H1 (cell line): Measurements from ENCODE around the gene OR9A2. TPM values are rescaled to one million over a fixed set of nuclear protein-coding genes. Genes with fewer than 3 reads are reported as not detected.

ENCODE experiments used
- CTCF ChIA-PET: fragments of 300-600 bp; sonication (Branson Sonifier 250); formaldehyde crosslinking; loops from one replicate; lab custom pipeline; 2021; ENCODE audit not compliant: partially characterized antibody; lab: Charles Lee
- POLR2A ChIA-PET: fragments of 300-600 bp; sonication (Branson Sonifier 250); formaldehyde crosslinking; loops from one replicate; lab custom pipeline; 2021; ENCODE audit warnings: inconsistent platforms; ENCODE audit not compliant: partially characterized antibody; lab: Charles Lee
- DNase-seq, 2 experiments: peaks; one replicate each; pipeline versions ENCODE4 v3.0.0 to v3.0.0-alpha.2; 2010 to 2022; ENCODE audit warnings: low spot score in 2 of 2, low read depth in 1 of 2, mixed read lengths in 1 of 2
- FAIRE-seq: peaks from 2 replicates; lab custom pipeline; 2011; peaks lifted over from hg19 to GRCh38; lab: Jason Lieb, UNC
- H2AFZ ChIP-seq: 2 replicates; pipeline ENCODE4 v1.8.1; 2012; ENCODE audit warnings: low read length, inconsistent platforms
- H2AK5ac ChIP-seq: 2 replicates; pipeline ENCODE4 v1.6.1; 2013; ENCODE audit warnings: low read depth, low read length
- H2BK120ac ChIP-seq: replicated peaks from 2 replicates; pipeline ENCODE3; 2013; ENCODE audit warnings: low read depth, low read length, inconsistent platforms
- H2BK12ac ChIP-seq: 2 replicates; pipeline ENCODE4 v1.6.1; 2013; ENCODE audit warnings: low read depth, low read length
- H2BK15ac ChIP-seq: 2 replicates; pipeline ENCODE4 v1.6.1; 2013; ENCODE audit warnings: low read length
- H2BK20ac ChIP-seq: 2 replicates; pipeline ENCODE4 v1.6.1; 2013; ENCODE audit warnings: low read length
- H2BK5ac ChIP-seq: 2 replicates; pipeline ENCODE4 v1.6.1; 2013; ENCODE audit warnings: low read depth, low read length
- H3K14ac ChIP-seq: 2 replicates; pipeline ENCODE4 v1.6.1; 2013; ENCODE audit warnings: inconsistent platforms; ENCODE audit not compliant: insufficient read length
- H3K18ac ChIP-seq: 2 replicates; pipeline ENCODE4 v1.6.1; 2013; ENCODE audit warnings: low read length; ENCODE audit errors: extremely low read depth
- H3K23ac ChIP-seq: 2 replicates; pipeline ENCODE4 v1.6.1; 2013; ENCODE audit warnings: inconsistent platforms; ENCODE audit not compliant: insufficient read length
- H3K23me2 ChIP-seq: 2 replicates; pipeline ENCODE4 v1.6.1; 2013; ENCODE audit warnings: low read depth, low read length
- H3K27ac ChIP-seq: 2 replicates; pipeline ENCODE4 v1.6.1; 2011; ENCODE audit warnings: low read depth, low read length, inconsistent platforms
- H3K27me3 ChIP-seq, 4 experiments: replicated peaks in 1 of 4; 1 replicate in 1 of 4; 2 replicates in 3 of 4; pipeline versions ENCODE4 v1.6.1 to v1.8.1; 2011 to 2013; ENCODE audit warnings: low read length in 3 of 4, mild to moderate bottlenecking in 3 of 4, inconsistent platforms in 2 of 4, mixed read lengths in 2 of 4, moderate library complexity in 1 of 4; ENCODE audit not compliant: control insufficient read depth in 3 of 4, insufficient read depth in 3 of 4; ENCODE audit errors: extremely low read depth in 1 of 4
- H3K36me3 ChIP-seq, 4 experiments: 2 replicates each; pipeline versions ENCODE4 v1.6.1 to v1.8.1; 2011 to 2013; ENCODE audit warnings: mild to moderate bottlenecking in 4 of 4, low read length in 3 of 4, moderate library complexity in 2 of 4, control low read depth in 1 of 4, inconsistent platforms in 1 of 4; ENCODE audit not compliant: insufficient read depth in 4 of 4, control insufficient read depth in 2 of 4
- H3K4ac ChIP-seq: replicated peaks from 2 replicates; pipeline ENCODE3; 2013; ENCODE audit warnings: low read length, low read depth, mixed read lengths, inconsistent platforms; ENCODE audit not compliant: insufficient read length
- H3K4me1 ChIP-seq, 4 experiments: replicated peaks in 1 of 4; 1 replicate in 1 of 4; 2 replicates in 3 of 4; pipeline versions ENCODE4 v1.6.1 to v1.8.1; 2011 to 2013; ENCODE audit warnings: low read length in 3 of 4, inconsistent platforms in 2 of 4, mixed read lengths in 1 of 4; ENCODE audit not compliant: insufficient read depth in 4 of 4, control insufficient read depth in 3 of 4
- H3K4me2 ChIP-seq, 2 experiments: 2 replicates each; pipeline versions ENCODE4 v1.6.1 to v1.8.1; 2011 to 2013; ENCODE audit warnings: low read depth in 2 of 2, low read length in 2 of 2, control low read depth in 1 of 2, inconsistent platforms in 1 of 2, mild to moderate bottlenecking in 1 of 2; ENCODE audit not compliant: insufficient read depth in 1 of 2
- H3K4me3 ChIP-seq, 4 experiments: fragments of 200-600, 300-600 bp in 1 of 4; sonication (generic), shearing (Covaris generic), sonication (Bioruptor Twin) in 1 of 4; 2 replicates each; pipeline versions ENCODE4 v1.5.1 to v1.8.1; 2011 to 2016; ENCODE audit warnings: low read length in 4 of 4, low read depth in 3 of 4, control low read depth in 2 of 4, inconsistent platforms in 2 of 4, mild to moderate bottlenecking in 2 of 4, mixed read lengths in 1 of 4, moderate library complexity in 1 of 4; ENCODE audit not compliant: insufficient read depth in 2 of 4; ENCODE audit errors: extremely low read depth in 1 of 4
- H3K56ac ChIP-seq: replicated peaks from 2 replicates; pipeline ENCODE3; 2013; ENCODE audit warnings: low read depth, mild to moderate bottlenecking, mixed read lengths, low read length, inconsistent platforms; ENCODE audit not compliant: insufficient read length
- H3K79me1 ChIP-seq: 2 replicates; pipeline ENCODE4 v1.6.1; 2013; ENCODE audit warnings: low read depth, low read length, control low read depth
- H3K79me2 ChIP-seq, 2 experiments: 2 replicates each; pipeline versions ENCODE4 v1.6.1 to v1.8.1; 2012 to 2013; ENCODE audit warnings: low read length in 2 of 2, mild to moderate bottlenecking in 2 of 2, inconsistent platforms in 1 of 2; ENCODE audit not compliant: insufficient read depth in 2 of 2, control insufficient read depth in 1 of 2
- H3K9ac ChIP-seq, 4 experiments: replicated peaks in 1 of 4; 1 replicate in 1 of 4; 2 replicates in 3 of 4; pipeline versions ENCODE4 v1.6.1 to v1.8.1; 2011 to 2013; ENCODE audit warnings: low read depth in 3 of 4, low read length in 3 of 4, control low read depth in 2 of 4, mild to moderate bottlenecking in 2 of 4, moderate library complexity in 2 of 4, inconsistent platforms in 1 of 4; ENCODE audit errors: extremely low read depth in 1 of 4
- H3K9me3 ChIP-seq, 2 experiments: 2 replicates each; pipeline versions ENCODE4 v1.6.1 to v1.8.1; 2012 to 2013; ENCODE audit warnings: mild to moderate bottlenecking in 2 of 2, moderate library complexity in 2 of 2, control low read depth in 1 of 2, inconsistent platforms in 1 of 2, low read depth in 1 of 2, low read length in 1 of 2, mixed read lengths in 1 of 2; ENCODE audit not compliant: insufficient read depth in 2 of 2
- H4K20me1 ChIP-seq, 2 experiments: replicated peaks in 1 of 2; 2 replicates each; pipeline versions ENCODE3 to v1.8.1; 2011 to 2013; ENCODE audit warnings: inconsistent platforms in 2 of 2, low read length in 2 of 2, mild to moderate bottlenecking in 1 of 2; ENCODE audit not compliant: insufficient read depth in 2 of 2, control insufficient read depth in 1 of 2
- H4K5ac ChIP-seq: 2 replicates; pipeline ENCODE4 v1.6.1; 2013; ENCODE audit warnings: low read length, low read depth, mixed read lengths, inconsistent platforms; ENCODE audit not compliant: insufficient read length
- H4K8ac ChIP-seq: 2 replicates; pipeline ENCODE4 v1.8.0; 2013; ENCODE audit warnings: mild to moderate bottlenecking, moderate library complexity, low read length, inconsistent platforms; ENCODE audit not compliant: insufficient read depth; ENCODE audit errors: extremely low read depth
- H4K91ac ChIP-seq: replicated peaks from 2 replicates; pipeline ENCODE3; 2013; ENCODE audit warnings: low read length, mixed read lengths, inconsistent platforms; ENCODE audit not compliant: insufficient read length
- ASH2L ChIP-seq: fragments of 200-600, 300-600 bp; sonication (generic); IDR thresholded peaks from one replicate; pipeline ENCODE4 v1.7.1; 2017; ENCODE audit warnings: low read length
- BACH1 ChIP-seq: IDR thresholded peaks from 2 replicates; pipeline ENCODE4 v1.6.1; 2012; ENCODE audit warnings: low read length, improper control_type of control experiment
- BCL11A ChIP-seq, 2 experiments: IDR thresholded peaks; one replicate each; pipeline ENCODE4 v1.6.1; 2011; ENCODE audit warnings: low read depth in 2 of 2, low read length in 2 of 2, mild to moderate bottlenecking in 2 of 2
- BRCA1 ChIP-seq: IDR thresholded peaks from 2 replicates; pipeline ENCODE4 v1.6.1; 2012; ENCODE audit warnings: low read depth, low read length, improper control_type of control experiment
- CBX5 ChIP-seq: fragments of 300-800, 300-1000 bp; sonication (generic); IDR thresholded peaks from 2 replicates; pipeline ENCODE4 v1.7.1; 2016; ENCODE audit warnings: antibody characterized with exemption, low read length, low read depth
- CBX8 ChIP-seq: fragments of 300-800, 300-1000 bp; sonication (generic); IDR thresholded peaks from 2 replicates; pipeline ENCODE4 v1.7.1; 2016; ENCODE audit warnings: low read depth, low read length, borderline replicate concordance
- CHD2 ChIP-seq: IDR thresholded peaks from 2 replicates; pipeline ENCODE4 v1.6.1; 2012; ENCODE audit warnings: low read length, improper control_type of control experiment
- JUND ChIP-seq: IDR thresholded peaks from 2 replicates; pipeline ENCODE4 v1.6.1; 2011; ENCODE audit warnings: mild to moderate bottlenecking, improper control_type of control experiment, low read length
- MAFK ChIP-seq: IDR thresholded peaks from 2 replicates; pipeline ENCODE4 v1.6.1; 2012; ENCODE audit warnings: low read depth, mild to moderate bottlenecking, improper control_type of control experiment, low read length
- SIN3A ChIP-seq, 2 experiments: IDR thresholded peaks in 1 of 2; conservative IDR thresholded peaks in 1 of 2; 2 replicates each; pipeline ENCODE4 v1.6.1; 2011 to 2012; ENCODE audit warnings: low read length in 2 of 2, improper control_type of control experiment in 1 of 2, low read depth in 1 of 2, mild to moderate bottlenecking in 1 of 2
- SP1 ChIP-seq: IDR thresholded peaks from 2 replicates; pipeline ENCODE4 v1.6.1; 2011; ENCODE audit warnings: low read depth, low read length
- TAF1 ChIP-seq: IDR thresholded peaks from 2 replicates; pipeline ENCODE4 v1.6.1; 2011; ENCODE audit warnings: mild to moderate bottlenecking, low read depth, low read length
- YY1 ChIP-seq: IDR thresholded peaks from 2 replicates; pipeline ENCODE4 v1.6.1; 2011; ENCODE audit warnings: low read depth, mild to moderate bottlenecking, low read length
- ZNF274 ChIP-seq: IDR thresholded peaks from 2 replicates; pipeline ENCODE4 v1.7.0; 2012; ENCODE audit warnings: low read length, borderline replicate concordance; ENCODE audit errors: extremely low read depth
- polyA plus RNA-seq, 7 experiments: library from polyadenylated mRNA; depleted of rRNA in 3 of 7; stranded (reverse) in 5 of 7; unstranded in 2 of 7; fragments of >200 nt in 5 of 7; fragments of 200-250 nt in 2 of 7; gene quantifications; 1 replicate in 5 of 7; 2 replicates in 1 of 7; 4 replicates in 1 of 7; pipeline versions ENCODE4 v1.2.1 to v1.2.3, GENCODE V29; 2011 to 2013; ENCODE audit warnings: missing spikeins in 2 of 7, mixed read lengths in 2 of 7
- total RNA-seq: library from RNA; stranded (reverse); fragmentation: NEBNext Ultra II Directional; extraction: Animal tissue kit (Norgen Biotek cat#: 25700); gene quantifications from 2 replicates; pipeline ENCODE4 v1.2.1, GENCODE V29; 2021
- TF ChIP-seq, protein P1 (sequence below): IDR thresholded peaks from 2 replicates; pipeline ENCODE4 v1.6.1; 2012; ENCODE audit warnings: inconsistent platforms
- TF ChIP-seq, protein P2 (sequence below): IDR thresholded peaks from 2 replicates; pipeline ENCODE4 v1.6.1; 2012; ENCODE audit warnings: inconsistent platforms

The OR9A2 gene
- total and polyA plus RNA-seq, 2 of the 8 experiments (the other 6 are each of a cell fraction or from before 2014, with no cell fraction given) = not detected

DNA sequence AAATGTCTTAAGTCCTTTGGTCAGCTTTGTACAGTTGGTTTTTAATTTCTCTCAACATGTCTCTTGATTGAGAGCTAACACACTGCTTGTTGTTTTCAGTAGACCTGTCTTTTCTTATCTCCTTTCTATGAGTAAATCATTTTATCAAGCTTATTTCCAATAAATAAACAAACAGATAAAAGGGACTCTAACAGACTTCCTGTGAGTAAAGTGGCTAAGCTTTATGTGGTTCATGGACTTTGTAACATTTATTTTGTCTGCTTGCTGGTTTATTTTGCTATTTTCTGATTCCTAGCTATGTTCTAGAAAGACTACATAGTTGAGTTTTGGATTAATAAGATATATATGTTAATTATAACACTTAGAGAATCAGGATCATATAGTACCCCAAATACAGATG is 27.1 kb downstream of the OR9A2 start:
- H3K18ac ChIP-seq = no peak overlapping the region
- no peak overlapping the region for H3K23ac ChIP-seq
- H4K8ac ChIP-seq = no peak overlapping the region
- no peak overlapping the region for H2BK120ac ChIP-seq
- no peaks in the 10 kb centered on the region for H4K20me1 ChIP-seq
- no peak overlapping the region for H3K14ac ChIP-seq
- no peak overlapping the region for H2AK5ac ChIP-seq
- H3K36me3 ChIP-seq = no peaks in the 10 kb centered on the region
- no peak overlapping the region for H3K27ac ChIP-seq
- CTCF ChIA-PET = interaction anchor here (0.7 to 14.3 kb wide), 8 partner anchors 75 to 408 kb away, joined by 3 to 332 read pairs (median 6); partner anchors contain the start of gene EPHB6
- no peaks in the 10 kb centered on the region for H3K4me1 ChIP-seq
- H3K4ac ChIP-seq = no peak overlapping the region
- H2BK12ac ChIP-seq = no peak overlapping the region
- no peak overlapping the region for H3K9ac ChIP-seq
- no peak overlapping the region for H2BK15ac ChIP-seq
- H4K5ac ChIP-seq = no peak overlapping the region
- H3K79me1 ChIP-seq = no peaks in the 10 kb centered on the region
- H2BK20ac ChIP-seq = no peak overlapping the region
- H3K79me2 ChIP-seq = no peaks in the 10 kb centered on the region
- no peak for DNase-seq
- no peak overlapping the region for H4K91ac ChIP-seq
- no peak overlapping the region for H2BK5ac ChIP-seq
- H3K9me3 ChIP-seq = no peaks in the 10 kb centered on the region; a peak in 1 of 4 replicates
- no peaks in the 10 kb centered on the region for H3K23me2 ChIP-seq
- no peak overlapping the region for H3K4me2 ChIP-seq
- H2AFZ ChIP-seq = no peak overlapping the region
- POLR2A ChIA-PET = no interaction called here
- no peak for FAIRE-seq
- H3K27me3 ChIP-seq = no peaks in the 10 kb centered on the region
- no peak overlapping the region for H3K4me3 ChIP-seq
- no peak overlapping the region for H3K56ac ChIP-seq
- TF ChIP-seq TAF1 (no peak), CHD2 (no peak), ZNF274 (no peak), ASH2L (no peak), BACH1 (no peak), BCL11A (IDR thresholded peaks at IDR 0.05; ENCODE audit: low read depth in 2 of 2, low read length in 2 of 2) (no peak), SP1 (no peak), YY1 (no peak), BRCA1 (no peak), JUND (no peak), MAFK (no peak), CBX5 (no peak), CBX8 (no peak), SIN3A (conservative IDR thresholded peaks at IDR 0.05 in 1 of 2, IDR thresholded peaks at IDR 0.05 in 1 of 2; ENCODE audit: low read depth in 1 of 2, low read length in 2 of 2) (no peak)
- TF ChIP-seq, protein P1, sequence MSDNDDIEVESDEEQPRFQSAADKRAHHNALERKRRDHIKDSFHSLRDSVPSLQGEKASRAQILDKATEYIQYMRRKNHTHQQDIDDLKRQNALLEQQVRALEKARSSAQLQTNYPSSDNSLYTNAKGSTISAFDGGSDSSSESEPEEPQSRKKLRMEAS = no peak
- TF ChIP-seq, protein P2, sequence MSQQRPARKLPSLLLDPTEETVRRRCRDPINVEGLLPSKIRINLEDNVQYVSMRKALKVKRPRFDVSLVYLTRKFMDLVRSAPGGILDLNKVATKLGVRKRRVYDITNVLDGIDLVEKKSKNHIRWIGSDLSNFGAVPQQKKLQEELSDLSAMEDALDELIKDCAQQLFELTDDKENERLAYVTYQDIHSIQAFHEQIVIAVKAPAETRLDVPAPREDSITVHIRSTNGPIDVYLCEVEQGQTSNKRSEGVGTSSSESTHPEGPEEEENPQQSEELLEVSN = no peak
